GM12878 (cell line): ENCODE data around the gene PSMD10. TPM values are rescaled to one million over a fixed set of nuclear protein-coding genes. Genes with fewer than 3 reads are reported as not detected.
A peak's percentile ranks its signal among the peaks of the same experiment; 100 is the strongest.

ENCODE experiments used
- ATAC-seq: fragments of 200-7000 bp; cut with Tn5 transposase; 3 replicates; pipeline ENCODE4 v1.9.1; 2020; ENCODE audit warnings: mild to moderate bottlenecking, moderate library complexity
- BruUV-seq: library from RNA; stranded (reverse); fragments of 400-500 nt; replicated peaks from 2 replicates; lab custom pipeline; 2021; lab: Mats Ljungman, UMichigan
- CTCF ChIA-PET: fragments of 300-600 bp; sonication (Branson Sonifier 250); formaldehyde crosslinking; extraction: SDS; loops from one replicate; lab custom pipeline; 2021; ENCODE audit warnings: inconsistent platforms; lab: Yijun Ruan, JAX
- POLR2A ChIA-PET: fragments of 350-600 bp; formaldehyde crosslinking; extraction: SDS; loops from one replicate; lab custom pipeline; 2021; ENCODE audit warnings: inconsistent platforms; lab: Charles Lee
- RAD21 ChIA-PET: fragments of 300-600 bp; sonication (Branson Sonifier 250); formaldehyde crosslinking; loops from one replicate; lab custom pipeline; 2023; ENCODE audit warnings: antibody characterized with exemption; ENCODE audit not compliant: unreplicated experiment; lab: Charles Lee
- SMC1A ChIA-PET: fragments of 300-600 bp; sonication (Branson Sonifier 250); formaldehyde crosslinking; loops from one replicate; lab custom pipeline; 2023; ENCODE audit not compliant: unreplicated experiment, uncharacterized antibody; lab: Charles Lee
- DNase-seq: peaks from one replicate; pipeline ENCODE4 v3.0.0-alpha.2; 2011; ENCODE audit warnings: low read depth, low spot score
- FAIRE-seq: peaks from 3 replicates; lab custom pipeline; 2011; peaks lifted over from hg19 to GRCh38; lab: Jason Lieb, UNC
- H2AFZ ChIP-seq: 2 replicates; pipeline ENCODE4 v1.6.0; 2011; ENCODE audit warnings: low read depth, low read length, control low read depth; ENCODE audit not compliant: control insufficient read depth
- H3K27ac ChIP-seq: 2 replicates; pipeline ENCODE4 v1.5.1; 2011; ENCODE audit warnings: control low read depth; ENCODE audit not compliant: control insufficient read depth, insufficient read depth
- H3K27me3 ChIP-seq, 2 experiments: replicated peaks in 1 of 2; 2 replicates each; pipeline versions ENCODE4 v1.6.0 to v1.6.1; 2011; ENCODE audit warnings: low read length in 1 of 2; ENCODE audit not compliant: control insufficient read depth in 2 of 2, insufficient read depth in 2 of 2
- H3K36me3 ChIP-seq, 2 experiments: 2 replicates each; pipeline ENCODE4 v1.5.1; 2011; ENCODE audit warnings: low read length in 1 of 2; ENCODE audit not compliant: control insufficient read depth in 2 of 2, insufficient read depth in 2 of 2
- H3K4me1 ChIP-seq: 2 replicates; pipeline ENCODE4 v1.6.1; 2011; ENCODE audit warnings: mild to moderate bottlenecking, low read length, moderate library complexity, mixed read lengths; ENCODE audit not compliant: control insufficient read depth, insufficient read depth
- H3K4me2 ChIP-seq: 2 replicates; pipeline ENCODE4 v1.6.0; 2011; ENCODE audit warnings: control low read depth; ENCODE audit not compliant: control insufficient read depth, insufficient read depth
- H3K4me3 ChIP-seq: fragments of 200-600 bp; sonication (generic); 2 replicates; pipeline ENCODE4 v1.5.1; 2016
- H3K79me2 ChIP-seq: 2 replicates; pipeline ENCODE4 v1.6.0; 2011; ENCODE audit warnings: low read length; ENCODE audit not compliant: control insufficient read depth, insufficient read depth
- H3K9ac ChIP-seq: 2 replicates; pipeline ENCODE4 v1.8.0; 2011; ENCODE audit warnings: low read length, control low read depth, mixed read lengths; ENCODE audit not compliant: control insufficient read depth, insufficient read depth
- H3K9me3 ChIP-seq: replicated peaks from 3 replicates; pipeline ENCODE4 v1.5.1; 2011; ENCODE audit warnings: mild to moderate bottlenecking, low read length; ENCODE audit not compliant: control insufficient read depth, insufficient read depth
- H4K20me1 ChIP-seq: 2 replicates; pipeline ENCODE4 v1.6.0; 2011; ENCODE audit not compliant: control insufficient read depth, insufficient read depth
- E4F1 ChIP-seq: fragments of 450-650 bp; IDR thresholded peaks from 2 replicates; pipeline ENCODE4 v1.6.1; 2018; ENCODE audit warnings: borderline replicate concordance, mild to moderate bottlenecking; ENCODE audit not compliant: partially characterized antibody
- FOXK2 ChIP-seq: fragments of 450-650 bp; IDR thresholded peaks from 2 replicates; pipeline ENCODE4 v1.6.1; 2017; ENCODE audit warnings: mild to moderate bottlenecking, moderate library complexity
- IRF4 ChIP-seq: IDR thresholded peaks from 2 replicates; pipeline ENCODE4 v1.6.1; 2011; ENCODE audit warnings: low read depth, low read length
- NFYA ChIP-seq: IDR thresholded peaks from 2 replicates; pipeline ENCODE4 v1.6.1; 2011; ENCODE audit warnings: low read depth, mild to moderate bottlenecking, low read length, improper control_type of control experiment, borderline replicate concordance
- PKNOX1 ChIP-seq: fragments of 450-650 bp; IDR thresholded peaks from 2 replicates; pipeline ENCODE4 v1.6.1; 2016; ENCODE audit warnings: mild to moderate bottlenecking
- SMAD1 ChIP-seq: fragments of 450-650 bp; IDR thresholded peaks from 2 replicates; pipeline ENCODE4 v1.6.1; 2018; ENCODE audit warnings: mild to moderate bottlenecking, low read depth; ENCODE audit not compliant: partially characterized antibody
- SP1 ChIP-seq: IDR thresholded peaks from one replicate; pipeline ENCODE4 v1.6.1; 2011; ENCODE audit warnings: low read depth, low read length
- whole genome bisulfite sequencing: methylation state at CpG from one replicate; pipeline ENCODE4 v1.1.6; 2016; ENCODE audit warnings: low lambda C conversion rate; ENCODE audit not compliant: insufficient replicate concordance, insufficient coverage; ENCODE audit errors: missing lambda C conversion rate; 5-methylcytosine and 5-hydroxymethylcytosine counted together
- in situ Hi-C: fragments of 300-500 bp; cut with MboI; formaldehyde crosslinking; loops from 9 replicates; pipeline ENCODE4 v1.14.3; 2018; ENCODE audit warnings: mixed read lengths
- intact Hi-C: fragments of 100-400 bp; cut with micrococcal nuclease; formaldehyde crosslinking; loops from one replicate; pipeline ENCODE4 v1.14.2; 2022; ENCODE audit not compliant: unreplicated experiment
- polyA plus RNA-seq, 11 experiments: library from polyadenylated mRNA; depleted of rRNA in 4 of 11; unstranded in 6 of 11; stranded (reverse) in 5 of 11; fragments of >200 nt; fragmentation: Nextera tagmentation in 4 of 11; fragmentation: Illumina TruSeq in 1 of 11; extraction: Ambion mirVana in 4 of 11; extraction: Trizol in 1 of 11; gene quantifications; 1 replicate in 1 of 11; 2 replicates in 10 of 11; pipeline versions ENCODE4 v1.2.1 to v1.2.3, GENCODE V29; 2011 to 2016; ENCODE audit warnings: inconsistent platforms in 2 of 11, missing spikeins in 2 of 11, low read depth in 1 of 11
- total RNA-seq, 4 experiments: library from RNA; depleted of rRNA in 3 of 4; stranded (reverse); fragments of >200 nt in 3 of 4; fragmentation: Illumina TruSeq in 1 of 4; extraction: Trizol in 1 of 4; gene quantifications; 2 replicates each; pipeline versions ENCODE4 v1.2.1 to v1.2.3, GENCODE V29; 2013 to 2021

Gene PSMD10
- total and polyA plus RNA-seq, 10 of the 15 experiments (the other 5 are each of a cell fraction or from before 2014, with no cell fraction given): 46.9 to 152 (median 75.4) TPM

GRCh38 chrX:108064613-108065012 lies 26.7 kb downstream of the PSMD10 start:
- no peak overlapping the region for H3K9ac ChIP-seq
- SMC1A ChIA-PET: no interaction called here
- WGBS: 0% methylated on average over 2 of the region's 2 CpGs
- TF ChIP-seq PKNOX1 (peak; percentile 81), IRF4 (0 out of 2 replicates have a peak, but pooled peaks have one; percentile 11), E4F1 (no peak)
- H3K4me3 ChIP-seq: no peak overlapping the region
- CTCF ChIA-PET: no interaction called here
- RAD21 ChIA-PET: no interaction called here
- H3K36me3 ChIP-seq: no peaks in the 10 kb centered on the region
- no peak overlapping the region for H2AFZ ChIP-seq
- no peak for FAIRE-seq
- peaks cover 0 to 3% of the 10 kb centered on the region in 2 experiments; a peak in 1 of 4 replicates for H3K27me3 ChIP-seq
- in situ Hi-C loops: no loop called here
- H3K79me2 ChIP-seq: no peaks in the 10 kb centered on the region
- no peaks in the 10 kb centered on the region for H4K20me1 ChIP-seq
- DNase-seq: no peak
- POLR2A ChIA-PET: no interaction called here
- H3K4me1 ChIP-seq: no peaks in the 10 kb centered on the region
- intact Hi-C loops: no loop called here
- H3K27ac ChIP-seq: no peak overlapping the region
- peak; percentile 69 for ATAC-seq
- no peaks in the 10 kb centered on the region for H3K9me3 ChIP-seq
- no TSS peak for BruUV-seq
- no peak overlapping the region for H3K4me2 ChIP-seq

- Histone ChIP-seq H3K4me1 (no peaks in the 10 kb centered on the region), H3K4me2 (no peak overlapping the region), H3K9ac (no peak overlapping the region), H3K27ac (no peak overlapping the region), H3K9me3 (no peaks in the 10 kb centered on the region), H3K27me3 (peaks cover 0 to 3% of the 10 kb centered on the region in 2 experiments; a peak in 1 of 4 replicates), H3K36me3 (no peaks in the 10 kb centered on the region), H3K79me2 (no peaks in the 10 kb centered on the region), H2AFZ (no peak overlapping the region), H4K20me1 (no peaks in the 10 kb centered on the region), H3K4me3 (no peak overlapping the region)
- RAD21 ChIA-PET: no interaction called here
- POLR2A ChIA-PET: no interaction called here
- in situ Hi-C loops: no loop called here
- no peak for TF ChIP-seq SMAD1
- no peak for TF ChIP-seq FOXK2
- no peak for TF ChIP-seq NFYA
- no peak for TF ChIP-seq SP1
- DNase-seq (no peak), FAIRE-seq (no peak), ATAC-seq (peak; percentile 80)
- CTCF ChIA-PET: no interaction called here
- BruUV-seq: no TSS peak
- 0% methylated on average over 1 of the region's 1 CpG for WGBS
- SMC1A ChIA-PET: interaction anchor here (2.2 kb wide), 1 partner anchor 43 kb away, joined by 6 read pairs; no protein-coding TSS in a partner anchor
- intact Hi-C loops: no loop called here
Measured at GRCh38 chrX:108064001-108064400, 27.3 kb downstream of the PSMD10 start.
